Small intestine (tissue), 7 donors: Measurements from ENCODE around the gene TNIK. TPM values are rescaled to one million over a fixed set of nuclear protein-coding genes. Genes with fewer than 3 reads are reported as not detected.

ENCODE experiments used
- DNase-seq, 2 donors: peaks; one replicate each; pipeline versions ENCODE4 v3.0.0 to v3.0.0-alpha.2; 2013
- FAIRE-seq: peaks from 2 replicates; lab custom pipeline; 2012; peaks lifted over from hg19 to GRCh38; lab: Jason Lieb, UNC
- H3K27ac ChIP-seq, 3 donors: one replicate each; pipeline ENCODE4 v1.5.1; 2013; ENCODE audit warnings: low read length in 2 of 3, mild to moderate bottlenecking in 2 of 3, control low read depth in 1 of 3, inconsistent platforms in 1 of 3, low read depth in 1 of 3, moderate library complexity in 1 of 3
- H3K27me3 ChIP-seq, 3 donors: one replicate each; pipeline ENCODE4 v1.6.1; 2013; ENCODE audit warnings: low read length in 3 of 3, inconsistent platforms in 1 of 3; ENCODE audit not compliant: control insufficient read depth in 3 of 3, insufficient read depth in 3 of 3
- H3K36me3 ChIP-seq, 3 donors: one replicate each; pipeline ENCODE4 v1.6.1; 2013; ENCODE audit warnings: low read length in 3 of 3, inconsistent platforms in 1 of 3, low read depth in 1 of 3, mild to moderate bottlenecking in 1 of 3, moderate library complexity in 1 of 3; ENCODE audit not compliant: control insufficient read depth in 3 of 3, insufficient read depth in 2 of 3
- H3K4me1 ChIP-seq, 3 donors: one replicate each; pipeline ENCODE4 v1.6.1; 2013; ENCODE audit warnings: low read length in 2 of 3, inconsistent platforms in 1 of 3, low read depth in 1 of 3, mild to moderate bottlenecking in 1 of 3, moderate library complexity in 1 of 3; ENCODE audit not compliant: control insufficient read depth in 3 of 3, insufficient read depth in 2 of 3
- H3K4me3 ChIP-seq, 3 donors: one replicate each; pipeline ENCODE4 v1.5.1; 2013; ENCODE audit warnings: low read length in 3 of 3, control low read depth in 1 of 3, inconsistent platforms in 1 of 3, low read depth in 1 of 3, mild to moderate bottlenecking in 1 of 3, moderate library complexity in 1 of 3
- H3K9me3 ChIP-seq, 2 donors: one replicate each; pipeline ENCODE4 v1.6.1; 2013; ENCODE audit warnings: low read depth in 1 of 2, low read length in 1 of 2; ENCODE audit not compliant: control insufficient read depth in 2 of 2, insufficient read depth in 1 of 2
- WGBS, 3 donors: extraction: QIAGEN DNeasy Blood & Tissue Kit; methylation state at CpG; one replicate each; pipeline ENCODE4 v1.1.7; 2013; 5-methylcytosine and 5-hydroxymethylcytosine counted together
- polyA plus RNA-seq, 4 donors: library from polyadenylated mRNA; stranded (reverse) in 3 of 4; unstranded in 1 of 4; fragments of 200-250 nt in 3 of 4; fragments of 120-200 nt in 1 of 4; gene quantifications; one replicate each; pipeline versions ENCODE4 v1.2.1 to v1.2.3, GENCODE V29; 2013
- donor health status: healthy with polysubstance abuse.
- donor health status: control.
- donor health status: control.
- donor health status: Bipolar disorder and iron deficiency.
- donor health status: healthy.

Gene TNIK
- polyA plus RNA-seq, 4 donors, result 14.9 to 38.7 (median 27.5) TPM

DNA sequence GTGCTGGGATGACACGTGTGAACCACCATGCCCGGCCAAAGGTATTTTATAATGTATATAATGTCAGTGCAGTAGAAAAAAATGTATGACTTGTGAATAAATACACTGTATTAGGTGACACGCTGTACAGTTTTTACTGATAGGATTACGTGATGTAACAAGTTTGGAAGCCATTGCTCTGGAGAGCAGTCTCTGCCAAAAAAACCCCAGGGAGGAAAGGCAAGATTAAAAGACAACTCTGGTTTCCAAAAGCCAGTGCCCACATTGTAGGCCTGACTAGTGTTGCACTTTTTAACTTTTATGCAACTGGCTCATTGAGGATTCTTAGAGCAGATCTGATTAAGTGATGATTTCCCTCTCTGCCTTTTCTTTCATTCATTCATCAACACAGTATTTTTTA lies 371.7 kb downstream of the TNIK start:
- peaks cover 2 to 17% (median 12%) of the 10 kb centered on the region in 3 donors for H3K36me3 ChIP-seq
- H3K4me3 ChIP-seq, result no peak overlapping the region
- DNase-seq, result no peak
- H3K27ac ChIP-seq, result no peak overlapping the region
- no peaks in the 10 kb centered on the region for H3K9me3 ChIP-seq
- 90 to 93% (median 91%) methylated on average over 4 of the region's 4 CpGs for WGBS, 3 donors
- no peak for FAIRE-seq
- no peaks in the 10 kb centered on the region for H3K27me3 ChIP-seq
- H3K4me1 ChIP-seq, result peaks cover 0 to 8% (median 3%) of the 10 kb centered on the region in 3 donors

DNA sequence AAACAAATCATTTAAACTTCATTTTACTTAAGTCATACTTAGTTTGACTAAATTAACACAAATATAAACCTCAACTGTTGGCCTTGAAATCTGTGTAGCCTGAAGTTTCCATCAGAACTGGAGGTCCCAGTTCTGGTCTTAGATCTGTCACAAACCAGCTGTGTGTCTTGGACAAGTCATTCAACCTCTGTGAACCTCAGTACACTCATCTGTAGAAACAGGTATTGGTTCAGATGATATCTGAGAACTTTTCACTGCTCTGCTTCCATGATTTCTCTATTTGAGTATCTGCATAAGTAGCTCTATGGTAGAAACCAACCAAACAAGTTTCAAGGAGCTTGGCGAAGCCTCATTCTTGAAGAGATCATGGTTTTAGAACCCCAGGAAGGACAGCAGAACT lies 373.3 kb downstream of the TNIK start:
- no peaks in the 10 kb centered on the region for H3K4me1 ChIP-seq
- WGBS, 3 donors, result 94 to 97% (median 95%) methylated on average over 1 of the region's 1 CpG
- DNase-seq, result no peak
- no peaks in the 10 kb centered on the region for H3K9me3 ChIP-seq
- no peak overlapping the region for H3K27ac ChIP-seq
- no peak for FAIRE-seq
- H3K27me3 ChIP-seq, result no peaks in the 10 kb centered on the region
- H3K4me3 ChIP-seq, result no peak overlapping the region
- peaks cover 2 to 29% (median 12%) of the 10 kb centered on the region in 3 donors for H3K36me3 ChIP-seq

DNA sequence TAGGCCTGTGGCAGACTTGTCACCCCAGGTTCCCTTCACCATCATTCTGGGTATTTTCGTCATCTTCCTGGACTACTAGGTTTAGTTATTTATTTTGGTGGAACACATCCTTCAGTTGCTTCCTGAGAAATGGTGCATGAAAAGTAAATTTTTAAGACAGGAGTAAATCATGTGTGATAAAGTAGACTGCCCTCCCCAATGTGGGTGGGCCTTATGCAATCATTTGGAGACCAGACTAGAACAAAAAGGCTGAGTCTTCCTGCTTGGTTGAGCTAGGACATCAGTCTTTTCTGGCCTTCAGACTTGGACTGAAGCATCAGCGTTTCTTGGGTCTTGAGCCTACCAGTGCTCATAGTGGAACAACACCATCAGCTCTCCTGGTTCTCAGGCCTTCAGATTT lies 382.9 kb downstream of the TNIK start:
- peaks cover 2 to 24% (median 6%) of the 10 kb centered on the region in 3 donors for H3K36me3 ChIP-seq
- no peak for FAIRE-seq
- no peak for DNase-seq

DNA sequence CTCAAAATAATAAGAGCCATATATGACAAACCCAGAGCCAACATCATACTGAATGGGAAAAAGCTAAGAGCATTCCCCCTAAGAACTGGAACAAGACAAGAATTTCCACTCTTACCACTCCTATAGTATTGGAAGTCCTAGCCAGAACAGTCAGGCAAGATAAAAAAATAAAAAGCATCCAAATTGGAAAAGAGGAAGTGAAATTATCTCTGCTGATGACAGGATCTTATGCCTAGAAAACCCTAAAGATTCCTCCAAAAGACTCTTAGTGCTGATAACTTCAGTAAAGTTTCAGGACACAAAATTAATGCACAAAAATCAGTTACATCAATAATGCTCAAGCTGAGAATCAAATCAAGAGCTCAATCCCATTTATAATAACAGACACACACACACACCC lies 387.8 kb downstream of the TNIK start:
- Histone ChIP-seq H3K36me3 (peaks cover 3 to 14% (median 7%) of the 10 kb centered on the region in 3 donors), H3K9me3 (no peaks in the 10 kb centered on the region), H3K4me3 (no peak overlapping the region), H3K4me1 (no peaks in the 10 kb centered on the region), H3K27me3 (no peaks in the 10 kb centered on the region), H3K27ac (no peak overlapping the region)
- FAIRE-seq (no peak), DNase-seq (no peak)

More for the DNA sequence above, 382.9 kb downstream of the TNIK start:
- no peaks in the 10 kb centered on the region for H3K4me1 ChIP-seq
- no peaks in the 10 kb centered on the region for H3K27me3 ChIP-seq
- H3K27ac ChIP-seq, result no peak overlapping the region
- no peak overlapping the region for H3K4me3 ChIP-seq
- H3K9me3 ChIP-seq, result no peaks in the 10 kb centered on the region
- 90 to 98% (median 92%) methylated on average over 2 of the region's 2 CpGs for WGBS, 3 donors

DNA sequence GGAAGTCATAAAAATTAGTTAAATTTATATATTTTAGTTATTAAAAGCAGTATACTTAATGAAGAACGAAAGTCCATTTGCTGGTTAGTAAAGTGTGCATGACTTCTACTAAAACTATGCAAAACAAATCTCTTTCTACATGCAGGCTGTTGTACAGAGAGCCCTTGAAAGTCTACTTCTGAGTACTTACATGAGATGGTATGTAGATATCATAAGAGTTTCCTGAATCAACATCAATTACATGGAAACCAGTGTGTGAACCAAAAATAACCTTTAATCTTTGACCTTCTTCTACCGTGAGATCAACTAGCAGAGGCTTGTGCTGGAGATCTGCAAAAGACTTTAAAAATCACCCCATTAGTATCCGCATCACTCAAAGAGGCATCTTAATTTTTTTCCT lies 391.5 kb downstream of the TNIK start:
- FAIRE-seq (no peak), DNase-seq (no peak)
- no peak overlapping the region for H3K27ac ChIP-seq
- WGBS, 3 donors, result 68 to 74% (median 74%) methylated on average over 3 of the region's 3 CpGs
- H3K27me3 ChIP-seq, result no peaks in the 10 kb centered on the region
- H3K36me3 ChIP-seq, result peaks cover 0 to 26% (median 9%) of the 10 kb centered on the region in 3 donors
- no peak overlapping the region for H3K4me3 ChIP-seq
- H3K4me1 ChIP-seq, result no peaks in the 10 kb centered on the region
- H3K9me3 ChIP-seq, result no peaks in the 10 kb centered on the region

DNA sequence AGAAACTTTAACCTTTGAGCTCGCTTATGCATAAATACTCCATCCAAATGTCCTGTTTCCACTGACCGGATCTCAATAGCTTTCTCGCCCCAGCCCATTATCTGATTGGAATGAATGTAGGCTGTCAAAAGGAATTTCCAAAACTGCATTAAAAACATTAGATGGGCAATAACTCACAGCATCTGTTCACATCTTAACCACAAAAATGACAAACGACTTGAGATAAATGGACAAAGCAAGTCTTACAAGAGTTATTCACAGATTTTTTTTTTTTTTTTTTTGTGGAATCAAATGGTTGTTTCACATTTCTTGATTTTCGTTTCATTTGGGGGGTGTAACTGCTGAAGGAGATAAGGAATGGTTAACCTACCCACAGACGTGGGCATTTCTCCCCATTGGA lies 394.0 kb downstream of the TNIK start:
- WGBS, 3 donors, result 89 to 96% (median 95%) methylated on average over 6 of the region's 6 CpGs
- no peak for FAIRE-seq
- H3K36me3 ChIP-seq, result peaks cover 0 to 38% (median 9%) of the 10 kb centered on the region in 3 donors
- no peaks in the 10 kb centered on the region for H3K4me1 ChIP-seq
- no peak for DNase-seq
- no peaks in the 10 kb centered on the region for H3K27me3 ChIP-seq
- no peaks in the 10 kb centered on the region for H3K9me3 ChIP-seq
- no peak overlapping the region for H3K27ac ChIP-seq
- no peak overlapping the region for H3K4me3 ChIP-seq

DNA sequence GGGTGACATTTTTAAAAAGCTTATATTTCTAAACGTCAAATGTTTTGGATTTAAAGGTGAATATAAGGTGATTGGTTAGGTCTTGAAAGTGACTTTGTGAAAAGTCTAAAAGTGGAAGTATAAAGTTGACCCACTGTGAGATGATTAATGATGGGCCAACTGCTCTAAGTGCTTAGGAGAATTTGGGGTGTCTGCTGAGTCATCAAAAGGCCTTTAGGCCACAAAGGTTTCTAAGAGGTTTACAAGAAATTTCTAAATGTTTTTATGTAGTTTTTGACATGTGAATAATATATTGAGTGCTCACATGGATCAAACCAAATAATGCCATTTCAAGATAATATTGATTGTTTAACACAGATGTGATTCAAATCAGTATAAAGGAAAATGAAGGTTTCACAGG lies 394.5 kb downstream of the TNIK start:
- no peak for DNase-seq
- H3K27ac ChIP-seq, result no peak overlapping the region
- no peak for FAIRE-seq
- no peaks in the 10 kb centered on the region for H3K27me3 ChIP-seq
- H3K4me3 ChIP-seq, result no peak overlapping the region
- peaks cover 0 to 37% (median 9%) of the 10 kb centered on the region in 3 donors for H3K36me3 ChIP-seq
- no peaks in the 10 kb centered on the region for H3K9me3 ChIP-seq
- WGBS, 3 donors, result 89 to 97% (median 97%) methylated on average over 1 of the region's 1 CpG
- H3K4me1 ChIP-seq, result no peaks in the 10 kb centered on the region

DNA sequence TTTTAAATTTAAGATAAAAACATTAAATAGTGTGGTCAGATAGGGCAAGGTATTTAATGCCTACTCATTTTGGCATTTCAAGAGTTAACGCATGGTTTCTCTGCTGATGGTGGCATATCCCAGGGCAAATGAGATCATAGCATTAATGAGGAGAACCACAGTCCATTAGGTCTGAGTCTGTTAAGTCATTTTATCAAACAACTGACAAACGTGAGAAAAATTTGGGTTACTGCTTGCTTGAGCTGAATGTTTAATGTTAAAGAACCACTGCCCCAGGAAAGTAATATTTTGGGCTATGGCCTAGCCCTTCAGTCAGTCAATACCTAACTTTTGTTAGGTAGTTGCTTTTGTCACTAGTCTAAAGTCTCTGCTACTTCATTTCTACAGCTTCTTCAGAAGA lies 395.7 kb downstream of the TNIK start:
- DNase-seq (no peak), FAIRE-seq (no peak)
- peaks cover 0 to 35% (median 7%) of the 10 kb centered on the region in 3 donors for H3K36me3 ChIP-seq
- H3K27ac ChIP-seq, result no peak overlapping the region
- 63 to 72% (median 70%) methylated on average over 2 of the region's 2 CpGs for WGBS, 3 donors
- peaks cover 0 to 1% (median 0%) of the 10 kb centered on the region in 3 donors for H3K4me1 ChIP-seq
- H3K9me3 ChIP-seq, result no peaks in the 10 kb centered on the region
- H3K27me3 ChIP-seq, result no peaks in the 10 kb centered on the region
- H3K4me3 ChIP-seq, result no peak overlapping the region

DNA sequence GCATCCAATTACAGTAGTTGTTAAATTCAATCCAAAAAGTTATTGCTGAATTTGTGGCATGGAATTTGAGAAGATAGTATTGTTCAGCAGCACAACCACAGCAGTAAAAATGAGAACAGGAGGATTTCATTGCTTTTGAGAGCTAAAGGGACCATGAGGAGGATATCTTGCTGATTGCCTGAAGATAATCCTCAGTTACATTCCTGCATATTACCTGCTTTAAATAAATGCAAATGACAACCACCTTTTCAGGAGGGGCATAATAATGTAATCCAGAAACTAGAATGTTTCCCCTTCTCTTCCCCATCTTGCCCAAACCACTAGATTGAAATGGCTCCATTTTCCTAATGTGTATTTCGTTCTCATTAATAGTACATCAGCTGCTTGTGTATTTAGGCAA lies 398.5 kb downstream of the TNIK start:
- 95 to 100% (median 100%) methylated on average over 1 of the region's 1 CpG for WGBS, 3 donors

More for the DNA sequence above, 398.5 kb downstream of the TNIK start:
- no peaks in the 10 kb centered on the region for H3K27me3 ChIP-seq
- H3K4me3 ChIP-seq, result no peak overlapping the region
- H3K27ac ChIP-seq, result no peak overlapping the region
- FAIRE-seq (no peak), DNase-seq (no peak)
- H3K9me3 ChIP-seq, result no peaks in the 10 kb centered on the region
- H3K4me1 ChIP-seq, result peaks cover 0 to 9% (median 0%) of the 10 kb centered on the region in 3 donors
- H3K36me3 ChIP-seq, result peaks cover 0 to 31% (median 4%) of the 10 kb centered on the region in 3 donors
